HG02870 (cell line): Measurements from ENCODE around the gene FAIM2.

Source experiments
- ATAC-seq: cut with Tn5 transposase; IDR thresholded peaks from one replicate; pipeline ENCODE4 v1.9.1; 2021; ENCODE audit warnings: mild to moderate bottlenecking, moderate library complexity; ENCODE audit not compliant: unreplicated experiment

The FAIM2 gene

GRCh38 chr12:49903700-49904423 is at the start of gene FAIM2:
Gene FAIM2 (minus strand): TSS chr12:49903900. CDS start chr12:49903792, 108 bp downstream.
- ATAC-seq = no peak

- ATAC-seq = no peak
These were observed 49.5 kb upstream of the FAIM2 start for GRCh38 chr12:49953151-49953550.

DNA sequence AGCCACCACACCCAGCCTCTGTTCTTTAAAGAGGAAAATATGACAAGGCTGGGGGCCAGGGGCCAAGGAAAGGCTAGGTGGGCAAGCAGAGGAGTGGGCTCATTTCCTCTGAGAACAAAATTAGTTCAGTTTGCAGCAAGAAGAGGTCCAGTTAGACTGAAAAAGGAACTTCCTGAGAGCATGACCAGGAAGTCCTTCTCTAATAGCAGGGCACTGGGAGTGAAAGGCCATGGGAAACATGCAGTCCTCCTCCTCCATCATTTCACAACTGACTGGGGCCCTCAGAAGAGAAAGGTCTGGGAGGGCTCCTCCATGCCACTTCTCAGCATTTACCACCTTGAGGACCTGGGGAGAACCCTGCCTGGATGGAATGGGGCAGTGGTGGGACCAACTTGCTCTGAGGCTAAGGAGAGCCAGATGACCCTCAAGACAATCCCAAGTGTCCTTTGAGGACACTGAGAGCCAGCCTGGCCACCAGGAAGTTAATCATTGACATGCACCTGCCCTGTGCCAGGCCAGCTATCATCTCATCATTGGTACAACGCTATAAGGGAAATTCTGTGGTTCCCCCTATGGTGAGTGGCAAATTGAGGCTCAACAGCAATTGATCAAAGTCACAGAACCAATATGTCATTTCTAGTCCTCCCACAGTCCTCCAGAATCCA is 48.8 kb upstream of the FAIM2 start:
- no peak for ATAC-seq

DNA sequence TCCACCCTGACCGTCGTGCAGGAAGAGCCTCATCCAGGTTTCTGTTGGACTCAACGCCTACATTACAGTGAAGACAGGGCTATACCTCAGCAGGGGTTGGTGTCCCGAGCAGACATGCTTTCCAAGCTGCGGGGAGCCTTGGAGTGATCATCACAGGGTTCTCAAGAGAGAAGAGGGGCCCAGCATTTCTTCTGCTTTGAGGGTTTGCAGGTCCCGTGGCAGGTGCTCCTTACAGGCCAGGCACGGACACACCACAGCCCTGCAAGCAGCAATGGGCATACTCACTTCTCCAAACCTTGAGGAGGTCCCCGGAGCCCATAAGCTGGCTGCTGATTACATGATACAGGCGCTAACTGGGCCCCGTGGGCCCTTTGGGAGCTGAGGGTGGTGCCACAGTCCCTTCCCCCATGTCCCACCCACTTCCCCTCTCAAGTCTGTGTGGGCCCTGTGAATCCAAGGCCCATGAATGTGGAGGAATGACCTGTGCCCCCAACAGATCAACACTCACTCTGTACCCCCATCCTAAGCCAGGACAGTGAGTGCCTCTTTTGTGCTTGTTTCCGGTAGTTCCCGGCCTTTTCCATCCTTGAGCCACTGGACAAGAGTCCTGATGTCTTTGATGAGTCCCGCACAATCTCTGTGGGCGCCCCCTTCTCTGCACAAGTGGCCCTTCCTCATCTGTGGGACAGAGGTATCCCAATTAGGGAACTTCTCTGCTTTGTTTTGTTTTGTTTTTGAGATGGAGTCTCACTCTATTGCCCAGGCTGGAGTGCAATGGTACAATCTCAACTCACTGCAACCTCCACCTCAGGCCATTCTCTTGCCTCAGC is 47.9 kb upstream of the FAIM2 start:
- no peak for ATAC-seq

DNA sequence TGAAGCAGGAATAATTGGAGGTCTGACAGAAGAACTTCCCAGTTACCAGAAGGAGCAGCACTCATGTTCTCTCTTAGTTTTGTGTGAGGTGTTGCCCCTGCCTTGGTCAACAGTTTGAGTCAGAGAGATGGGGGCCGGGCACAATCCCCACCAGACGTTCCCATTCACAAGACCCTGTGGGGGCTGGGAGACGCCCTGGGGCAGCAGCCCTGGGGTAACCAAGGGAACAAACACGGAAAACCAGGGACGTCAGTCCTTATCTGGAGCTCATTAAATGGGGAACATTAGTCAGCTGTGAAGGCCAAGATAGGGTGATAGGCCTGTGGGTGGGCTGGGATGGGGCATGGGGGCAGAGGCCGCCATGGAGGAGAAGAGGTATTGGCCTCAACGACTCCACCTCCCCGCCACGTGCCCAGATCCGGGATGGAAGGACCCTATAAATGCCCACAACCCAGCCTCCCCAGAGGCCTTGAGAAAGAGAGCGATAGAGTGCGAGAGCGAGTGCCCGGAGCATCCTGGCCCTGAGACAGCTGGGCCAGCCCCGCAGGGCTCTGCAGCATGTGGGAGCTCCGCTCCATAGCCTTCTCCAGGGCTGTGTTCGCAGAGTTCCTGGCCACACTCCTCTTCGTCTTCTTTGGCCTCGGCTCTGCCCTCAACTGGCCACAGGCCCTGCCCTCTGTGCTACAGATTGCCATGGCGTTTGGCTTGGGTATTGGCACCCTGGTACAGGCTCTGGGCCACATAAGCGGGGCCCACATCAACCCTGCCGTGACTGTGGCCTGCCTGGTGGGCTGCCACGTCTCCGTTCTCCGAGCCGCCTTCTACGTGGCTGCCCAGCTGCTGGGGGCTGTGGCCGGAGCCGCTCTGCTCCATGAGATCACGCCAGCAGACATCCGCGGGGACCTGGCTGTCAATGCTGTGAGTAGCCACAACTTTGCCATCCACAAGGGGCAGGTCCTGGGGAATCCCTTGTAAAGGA is 46.9 kb upstream of the FAIM2 start, which contains the start of gene AQP2:
TSS of gene AQP2 (plus strand) at position 465 of the 979 bp plus-strand sequence. CDS start at position 559, 94 bp downstream.
- no peak for ATAC-seq

DNA sequence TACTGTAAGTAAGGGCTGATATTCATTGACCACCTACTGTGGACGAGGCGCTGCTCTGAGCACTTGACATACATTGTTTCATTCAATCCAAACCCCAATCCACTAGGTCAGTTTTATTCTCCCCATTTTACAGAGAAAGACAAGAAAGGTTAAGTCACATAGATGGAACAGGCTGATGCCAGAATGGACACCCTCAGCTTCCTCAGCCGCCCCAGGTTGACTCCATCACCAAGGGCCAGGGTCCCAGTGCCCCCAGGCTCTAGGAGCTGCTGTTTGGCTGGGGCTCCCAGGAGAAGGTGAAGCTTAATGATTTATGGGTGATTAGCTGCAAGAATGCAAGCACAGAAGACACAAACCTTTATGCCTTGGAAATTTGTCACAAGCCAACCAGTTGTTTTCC is 46.2 kb upstream of the FAIM2 start:
- ATAC-seq = no peak

- ATAC-seq = no peak
These were observed 45.5 kb upstream of the FAIM2 start for GRCh38 chr12:49948866-49949845.

DNA sequence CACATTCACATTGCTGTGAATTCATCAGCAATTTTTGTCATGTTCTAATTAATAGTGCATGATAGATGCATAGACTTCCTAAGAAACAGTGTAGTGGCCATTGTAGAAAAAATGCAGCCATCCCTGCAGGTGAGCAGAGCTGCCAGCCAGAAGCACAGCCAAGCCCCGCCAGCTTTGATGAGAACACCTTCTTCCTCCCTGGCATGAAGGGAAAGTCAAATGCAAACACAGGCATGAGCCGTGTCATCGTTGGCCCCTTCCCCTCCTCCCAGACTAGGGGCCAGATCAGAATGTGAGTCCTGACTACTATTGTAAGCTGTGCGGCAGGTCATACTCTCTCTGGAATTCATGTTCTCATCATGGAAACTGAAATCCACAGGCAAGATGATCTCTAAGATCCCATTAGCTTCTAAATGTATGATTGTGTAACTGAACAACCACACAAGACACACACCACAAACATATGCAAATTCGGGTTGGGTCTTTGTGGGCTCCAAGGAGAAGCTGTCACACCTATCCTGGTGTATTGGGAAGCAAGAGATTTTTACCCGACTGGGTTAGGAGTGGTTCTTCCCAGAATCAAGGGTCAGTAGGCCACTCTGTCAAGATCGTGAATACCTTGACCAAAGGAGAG is 44.0 kb upstream of the FAIM2 start:
- no peak for ATAC-seq

DNA sequence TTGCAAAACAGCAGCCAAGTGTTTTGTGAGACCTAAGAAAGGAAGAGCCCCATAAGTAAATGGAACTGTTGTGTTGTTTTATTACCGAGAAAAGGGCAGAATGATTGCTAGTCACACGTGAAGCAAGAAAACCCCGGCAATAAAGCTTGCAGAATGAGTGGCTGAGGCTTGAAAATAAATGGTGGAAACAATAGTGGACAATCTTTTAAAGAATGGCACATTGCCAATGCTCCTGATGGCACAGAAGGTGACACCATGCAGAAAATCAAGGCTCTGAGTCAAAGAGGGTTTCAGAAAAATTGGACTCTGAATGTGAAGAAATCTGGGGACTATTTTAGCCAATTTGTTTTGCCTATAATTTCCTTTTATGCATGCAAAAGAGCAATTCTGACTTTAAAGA is 42.8 kb upstream of the FAIM2 start:
- no peak for ATAC-seq

DNA sequence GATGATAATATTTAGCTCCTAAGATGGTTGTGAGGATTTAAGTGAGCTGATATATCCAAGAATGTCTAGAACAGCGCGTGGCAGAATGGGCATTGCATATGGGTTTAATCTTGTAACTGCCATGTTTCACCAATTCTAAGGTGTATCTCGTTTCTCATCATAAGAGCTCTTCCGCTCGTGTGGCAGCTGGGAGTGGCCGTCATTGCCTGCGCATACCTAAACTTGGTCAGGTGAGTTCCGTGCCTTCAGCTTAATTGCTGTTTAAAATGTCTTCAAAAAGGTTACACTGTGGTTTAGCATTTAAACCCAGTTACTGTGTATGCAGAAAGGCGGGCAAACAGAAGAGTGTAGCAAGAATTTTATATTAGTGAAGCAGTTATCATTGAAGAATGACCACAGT is 42.4 kb upstream of the FAIM2 start:
- no peak for ATAC-seq

DNA sequence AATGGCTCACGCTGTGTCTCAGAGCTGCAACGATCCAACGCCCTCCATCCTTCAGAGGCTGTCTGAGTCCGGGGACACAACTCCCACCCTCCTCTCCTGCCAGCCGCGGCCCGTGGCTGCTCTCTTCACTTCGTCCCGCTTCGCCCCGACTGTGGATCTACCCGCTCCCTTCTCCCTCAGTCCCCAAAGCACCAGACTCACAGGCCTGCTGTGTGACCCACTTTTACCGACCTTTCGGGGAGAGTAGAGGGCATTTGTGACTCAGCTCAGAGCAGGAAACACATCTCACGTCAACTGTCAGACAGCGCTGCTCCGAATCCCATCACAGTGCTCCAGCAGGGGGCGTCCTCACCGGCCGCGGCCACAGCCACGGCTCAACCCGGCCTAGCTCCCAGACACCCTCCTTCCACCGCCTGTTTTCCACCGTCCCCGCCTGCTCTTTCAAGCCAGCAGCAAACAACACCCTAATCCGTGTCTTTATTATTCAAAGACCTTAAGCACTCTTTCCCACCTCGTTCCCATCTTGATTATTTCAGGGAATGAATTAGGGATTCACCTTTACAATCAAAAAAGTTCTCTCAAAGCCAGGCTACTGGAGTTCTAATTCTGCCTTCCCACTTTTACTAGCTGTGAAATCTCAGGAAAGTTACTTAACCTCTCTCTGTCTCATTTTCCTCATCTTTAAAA is 41.8 kb upstream of the FAIM2 start:
- ATAC-seq = peak; percentile 90

GRCh38 chr12:49944718-49945117 is 41.0 kb upstream of the FAIM2 start:
- ATAC-seq = no peak

GRCh38 chr12:49944046-49944445 is 40.3 kb upstream of the FAIM2 start:
- no peak for ATAC-seq

- ATAC-seq = no peak
These were observed 39.9 kb upstream of the FAIM2 start for GRCh38 chr12:49943625-49943960.

- ATAC-seq = no peak
These were observed 39.4 kb upstream of the FAIM2 start for GRCh38 chr12:49942921-49943624.

DNA sequence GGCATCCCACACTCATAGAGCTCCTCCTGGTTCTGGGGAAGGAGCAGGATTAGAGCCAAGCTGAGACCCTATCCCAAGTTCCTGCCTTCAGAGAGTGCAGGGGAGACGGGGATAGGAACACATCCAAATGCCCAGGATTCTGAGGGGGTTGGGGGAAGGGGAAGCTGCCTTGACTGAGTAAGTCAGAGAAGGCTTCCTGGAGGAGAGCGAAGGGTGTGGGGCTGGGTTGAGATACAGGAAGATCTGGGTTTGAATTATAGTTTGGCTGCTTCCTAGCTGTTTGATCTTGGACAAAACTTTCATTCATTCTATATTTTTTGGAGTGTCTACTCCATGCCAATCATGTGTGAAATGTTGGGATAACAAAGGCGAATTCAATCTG is 38.8 kb upstream of the FAIM2 start:
- ATAC-seq = no peak

- ATAC-seq = no peak
These were observed 38.1 kb upstream of the FAIM2 start for GRCh38 chr12:49941556-49942511.
